Ovary (tissue), 3 donors: Measurements from ENCODE around the gene TMEM132D.

Source experiments
- CTCF ChIP-seq, 3 donors: fragments of 450-650 bp in 2 of 3; fragments of 200-600 bp in 1 of 3; IDR thresholded peaks; one replicate each; pipeline versions ENCODE4 v1.5.1 to v1.8.0; 2016 to 2022; ENCODE audit warnings: antibody characterized with exemption in 3 of 3, mild to moderate bottlenecking in 1 of 3
- EP300 ChIP-seq: sonication (generic); formaldehyde crosslinking; IDR thresholded peaks from one replicate; pipeline ENCODE4 v1.6.1; 2017; ENCODE audit warnings: antibody characterized with exemption
- POLR2A ChIP-seq: fragments of 450-650 bp; IDR thresholded peaks from one replicate; pipeline ENCODE4 v1.6.1; 2017; ENCODE audit warnings: antibody characterized with exemption, mild to moderate bottlenecking, moderate library complexity
- donor health status: DM: no; HTN: no; CAD: no.

DNA sequence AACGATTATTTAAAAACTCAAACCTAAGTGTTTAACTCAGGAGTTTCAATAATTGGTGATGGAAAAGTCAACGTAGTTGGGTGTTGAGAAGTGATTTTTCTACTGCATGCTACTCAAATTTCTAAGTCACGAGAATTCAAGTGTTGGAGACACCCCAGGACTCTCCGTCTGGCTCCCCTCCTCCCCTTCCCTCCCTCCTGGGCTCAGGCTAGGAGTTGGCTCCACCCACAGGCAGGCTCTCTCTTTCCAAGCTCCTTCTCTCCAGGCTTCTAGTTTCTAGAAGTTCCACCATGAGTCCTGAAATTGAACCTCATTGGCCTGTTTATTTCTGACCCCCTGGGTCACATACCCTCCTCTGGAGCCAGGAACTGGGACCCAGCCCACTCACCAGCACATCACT, 73.0 kb downstream of the TMEM132D start:
- TF ChIP-seq CTCF (IDR thresholded peaks at IDR 0.05) (no peak), EP300 (no peak), POLR2A (no peak)
